ENCODE data around the gene KLHL29.
A peak's percentile ranks its signal among the peaks of the same experiment; 100 is the strongest.

Gene KLHL29

DNA sequence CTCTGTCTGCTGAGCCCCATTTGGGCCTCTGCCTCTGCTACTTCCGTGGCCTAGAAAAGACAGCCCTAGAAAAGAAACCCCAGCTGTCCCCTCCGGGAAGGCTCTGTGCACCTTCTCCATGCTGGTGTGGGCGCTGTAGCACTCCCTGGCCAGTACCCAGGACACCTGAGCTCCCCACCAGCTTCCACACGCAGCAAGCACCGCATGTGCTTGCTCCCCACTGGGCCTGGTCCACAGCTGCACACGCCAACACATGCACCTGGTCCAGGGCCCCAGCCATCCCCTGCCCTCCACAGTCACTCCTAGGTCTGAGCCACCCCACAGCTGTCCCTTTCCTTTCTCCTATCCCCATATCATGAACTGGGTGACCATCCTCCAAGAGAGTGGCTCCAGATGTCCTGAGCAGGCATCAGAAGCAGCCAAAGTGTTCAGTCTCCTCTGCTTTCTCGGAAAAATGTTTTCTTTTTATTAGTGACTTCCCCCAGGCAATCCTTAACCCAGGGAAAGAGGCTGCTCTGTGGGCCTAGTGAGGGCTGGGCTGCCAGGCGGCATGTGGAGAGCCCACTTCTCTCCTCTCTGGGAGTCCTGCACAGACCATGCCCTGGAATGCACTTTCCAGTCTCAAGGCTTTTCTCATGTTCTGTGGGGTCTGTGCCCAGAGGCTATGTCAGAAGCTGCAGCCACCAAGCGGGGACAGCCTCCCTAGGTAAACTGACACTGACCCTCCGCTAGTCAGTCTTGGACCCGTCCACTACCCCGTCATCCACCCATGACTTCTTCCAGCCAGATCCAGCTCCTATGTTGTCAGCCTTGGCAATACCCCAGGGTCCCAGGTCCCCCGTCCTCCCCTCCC lies 133.7 kb downstream of the KLHL29 start:
- DNase-seq, result no peak

DNA sequence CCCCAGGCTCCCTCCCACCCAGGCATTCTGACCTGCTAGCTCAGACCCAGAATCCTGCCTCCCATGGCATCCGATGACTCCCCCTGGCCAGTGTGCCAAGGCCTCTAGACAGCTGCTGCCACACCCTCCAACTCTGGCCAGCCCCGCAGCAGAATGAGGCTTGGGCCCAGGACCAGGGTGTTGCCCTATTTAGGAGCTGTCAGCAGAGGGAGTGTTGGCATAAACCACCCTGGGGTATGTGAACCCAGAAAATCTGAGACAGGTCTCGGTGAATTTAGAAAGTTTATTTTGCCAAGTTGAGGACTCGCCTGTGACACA lies 134.3 kb downstream of the KLHL29 start:
- DNase-seq, result no peak

DNA sequence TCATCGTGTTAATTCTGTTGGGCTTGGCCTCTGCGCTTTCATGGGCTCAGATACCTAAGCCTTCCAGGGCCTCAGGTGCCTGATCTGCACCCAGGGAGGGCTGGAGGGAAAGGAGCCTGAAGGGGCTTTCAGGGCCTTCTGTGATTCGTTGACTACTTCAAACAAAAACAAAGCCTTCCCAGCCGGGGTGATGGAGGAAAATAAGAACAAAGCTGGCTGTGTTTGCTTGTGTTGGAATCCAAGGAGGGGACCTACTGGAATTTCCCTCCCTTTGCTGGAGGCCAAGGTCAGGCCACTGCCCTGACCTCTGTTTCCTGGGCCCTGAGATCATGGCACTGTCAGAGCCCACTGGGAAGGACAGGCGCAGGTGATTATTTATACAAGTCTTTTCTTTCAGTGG lies 135.3 kb downstream of the KLHL29 start:
- no peak for DNase-seq

DNA sequence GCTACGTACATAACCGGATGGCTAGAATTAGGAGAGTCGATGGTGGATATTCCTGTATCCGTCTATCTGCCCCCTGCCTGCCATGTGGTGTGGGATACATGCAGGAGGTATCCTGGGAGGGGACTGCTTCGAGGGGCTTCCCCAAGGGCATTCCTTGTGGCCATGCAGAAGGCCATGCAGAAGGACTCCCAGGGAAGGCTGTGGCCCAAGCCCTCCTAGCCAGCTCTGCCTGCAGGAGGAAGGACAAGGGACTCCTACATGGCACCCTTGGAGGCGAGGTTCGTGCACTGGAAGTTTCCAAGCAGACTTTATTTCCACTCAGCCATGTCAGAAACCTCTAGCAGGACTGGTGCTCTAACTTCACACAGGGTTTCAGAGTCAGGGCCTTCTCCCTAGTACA lies 136.1 kb downstream of the KLHL29 start:
- no peak for DNase-seq

DNA sequence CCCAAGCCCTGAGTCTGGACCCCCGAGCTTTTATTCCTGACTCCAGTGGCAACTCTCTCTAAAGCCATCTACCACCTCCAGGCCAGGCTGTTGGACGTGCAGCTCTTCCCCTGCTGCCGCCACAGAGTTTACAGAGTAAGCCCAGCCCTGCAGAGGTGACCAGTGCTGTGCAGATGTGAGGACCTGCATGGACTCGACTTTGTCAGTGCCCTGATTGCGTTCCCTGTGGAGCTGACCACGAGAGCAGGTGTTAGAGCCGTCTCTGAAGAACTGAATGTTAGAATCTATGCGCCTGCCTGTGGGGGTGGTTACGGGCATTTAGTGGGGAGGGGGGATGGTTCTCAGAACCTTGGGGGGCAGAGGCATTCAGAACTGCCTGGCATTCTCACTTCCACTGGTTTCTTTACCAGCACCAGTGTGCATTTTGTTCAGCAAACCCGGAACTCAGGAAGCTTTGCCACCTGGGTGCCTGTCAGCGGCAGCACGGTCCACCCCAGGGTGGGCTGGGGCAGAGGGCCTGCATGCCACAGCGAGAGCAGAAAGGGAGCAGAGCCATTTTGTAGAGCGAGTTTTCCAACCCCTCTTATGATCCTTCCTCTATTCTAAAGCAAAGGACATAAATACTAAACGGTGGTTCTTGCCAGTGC lies 137.9 kb downstream of the KLHL29 start:
- DNase-seq, result no peak

DNA sequence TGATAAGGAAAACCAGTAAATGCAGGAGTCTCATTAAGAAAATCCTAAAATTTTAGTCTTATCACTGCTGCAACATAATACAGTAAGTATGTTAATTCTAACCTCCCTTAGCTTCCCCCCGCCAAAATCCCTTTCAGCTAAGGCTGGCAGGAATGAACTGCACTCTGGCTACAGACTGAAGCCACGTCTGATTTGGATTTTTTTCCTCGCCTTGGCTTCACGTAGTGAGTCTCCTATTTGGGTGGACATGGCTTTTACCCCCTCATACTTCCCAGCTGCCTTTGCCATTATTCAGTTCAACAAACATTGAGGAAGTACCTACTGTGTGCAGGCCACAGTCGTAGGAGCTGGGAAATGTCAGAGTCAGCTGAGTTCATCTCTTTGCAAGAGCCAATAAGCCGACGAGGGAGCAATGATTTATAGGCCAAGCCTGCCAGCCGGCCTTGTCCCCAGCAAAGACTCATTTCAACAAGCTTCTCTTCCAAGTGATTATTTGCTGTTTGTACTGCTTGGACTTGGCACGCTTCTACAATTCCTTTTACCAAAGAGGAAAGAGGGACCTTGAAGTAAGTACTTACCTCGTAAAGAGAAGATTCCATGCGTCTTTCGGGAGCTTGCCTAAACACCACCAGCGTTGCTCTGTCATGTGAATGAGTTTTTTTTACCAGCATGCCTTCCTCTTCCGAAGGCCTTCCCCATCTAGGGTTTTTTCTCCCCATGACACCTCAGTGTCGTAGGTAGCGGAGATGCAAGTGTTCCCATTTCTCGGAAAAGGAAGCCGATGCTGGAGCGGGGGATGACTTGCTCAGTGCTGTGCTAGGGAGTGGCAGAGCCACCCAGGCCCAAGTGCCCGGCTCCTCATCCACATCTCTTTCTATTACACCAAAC lies 138.6 kb downstream of the KLHL29 start:
- no peak for DNase-seq

DNA sequence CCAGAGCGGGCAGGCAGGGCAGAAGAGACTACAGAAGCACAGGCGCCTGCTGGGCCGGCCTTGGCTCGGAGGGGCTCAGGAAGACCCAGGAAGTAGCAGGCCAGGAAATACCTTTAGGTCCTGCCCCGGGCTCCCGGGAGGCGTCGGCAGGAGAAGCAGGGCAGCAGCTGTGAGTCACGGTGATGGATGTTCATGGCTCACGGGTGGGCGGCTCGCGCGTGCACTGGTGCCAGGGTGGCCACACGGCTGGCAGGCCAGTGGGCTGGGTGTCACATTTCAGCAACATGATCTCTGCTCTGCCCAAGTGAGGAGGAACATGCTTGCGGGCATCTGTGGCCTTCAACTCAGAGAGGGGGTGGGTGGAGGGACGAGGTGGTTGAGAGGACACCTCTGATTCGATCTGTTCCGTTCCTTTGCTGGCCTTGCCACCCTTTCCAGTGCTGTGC lies 139.3 kb downstream of the KLHL29 start:
- no peak for DNase-seq

DNA sequence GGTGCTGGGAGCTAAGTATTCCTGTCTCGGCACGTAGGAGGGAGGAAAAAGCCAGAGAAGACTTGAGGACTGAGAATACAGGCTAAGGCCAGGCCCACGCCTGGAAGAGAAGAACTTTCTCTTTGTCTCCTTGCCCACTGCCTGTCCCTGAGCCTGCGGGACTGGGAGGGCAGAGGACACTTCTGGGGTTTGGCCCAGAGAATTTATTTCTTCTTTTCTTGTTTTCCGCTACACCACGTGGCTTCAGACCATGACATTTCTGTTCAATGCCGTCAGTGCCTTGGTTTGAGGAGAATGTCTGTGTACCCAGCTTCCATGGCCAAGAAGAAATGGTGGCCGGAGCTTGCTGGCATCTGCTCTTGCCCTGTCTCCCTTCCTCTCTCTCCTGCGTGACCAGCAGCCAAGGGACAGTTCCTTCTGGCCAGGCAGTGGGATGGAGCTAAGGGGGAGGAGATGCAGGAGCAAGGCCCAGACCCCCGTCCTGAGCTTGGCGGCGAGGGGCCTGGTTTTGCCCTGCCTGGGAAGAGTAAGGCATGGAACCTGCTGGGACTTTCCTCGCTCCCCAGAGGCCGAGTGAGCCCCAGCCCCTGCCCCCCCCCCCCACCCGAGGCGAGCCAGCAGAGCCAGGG lies 140.3 kb downstream of the KLHL29 start:
- no peak for DNase-seq

DNA sequence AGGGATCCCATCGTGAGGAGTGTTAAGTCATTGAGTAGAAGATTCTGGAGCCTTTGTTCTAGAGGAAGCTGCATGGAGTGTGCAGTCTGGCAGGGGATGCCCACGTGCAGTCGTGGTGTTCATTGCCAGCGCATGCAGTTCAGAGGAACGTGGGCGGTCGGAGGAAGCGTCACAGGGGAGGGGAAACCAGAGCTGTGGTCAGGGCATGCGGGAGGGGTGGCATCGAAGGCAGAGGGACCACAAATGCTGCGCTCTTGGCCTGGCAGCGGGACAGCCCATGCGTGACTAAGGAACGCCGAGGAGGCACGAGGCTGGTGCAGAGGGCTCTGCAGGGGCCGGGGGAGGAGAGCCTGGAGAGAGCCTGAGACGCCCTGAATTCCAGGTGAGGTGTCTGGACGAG lies 141.1 kb downstream of the KLHL29 start:
- no peak for DNase-seq

DNA sequence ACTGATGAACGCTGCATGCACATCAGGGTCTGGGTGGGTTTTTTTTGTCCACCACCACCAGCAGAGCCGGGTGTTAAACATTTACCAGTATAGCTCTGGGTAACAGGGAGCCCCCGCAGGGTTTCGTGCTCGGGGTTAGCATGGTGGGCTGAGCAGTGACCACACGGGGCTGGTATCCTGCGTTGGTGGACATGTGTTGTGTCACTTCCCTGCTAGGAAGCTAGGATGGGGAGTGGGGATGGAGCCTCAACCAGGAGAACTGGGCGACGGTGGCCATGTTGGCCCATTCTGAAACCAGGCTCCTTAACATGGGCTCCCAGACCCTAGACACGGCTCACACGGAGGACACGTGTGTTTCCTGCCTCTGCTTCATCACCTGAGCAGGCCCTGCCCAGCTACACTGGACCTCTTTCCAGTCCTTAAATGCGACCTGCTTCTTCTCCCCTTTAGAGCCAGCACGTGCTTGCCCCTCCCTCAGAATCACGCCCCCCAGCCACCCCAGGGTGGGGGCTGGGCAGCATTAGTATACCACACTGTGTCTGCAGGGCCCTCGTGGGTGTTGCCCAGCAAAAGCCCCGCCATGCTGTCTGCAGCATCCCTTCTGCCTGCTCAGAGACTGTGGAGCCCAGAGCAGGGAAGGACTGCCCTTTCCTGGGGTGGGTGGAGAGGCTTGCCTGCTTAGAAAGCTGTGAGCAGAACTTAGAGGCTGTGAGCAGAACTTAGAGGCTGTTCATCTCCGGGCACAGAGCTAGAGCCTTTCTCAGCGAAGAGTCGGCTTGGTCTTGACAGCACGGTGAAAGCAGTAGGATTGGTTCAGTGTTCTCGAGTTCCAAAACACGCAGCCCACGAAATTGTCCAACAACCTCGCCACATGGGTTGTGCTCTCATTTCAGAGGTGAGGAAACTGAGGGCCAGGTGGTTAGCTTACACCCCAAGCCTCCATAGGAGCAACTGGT lies 142.1 kb downstream of the KLHL29 start:
- DNase-seq, result no peak

DNA sequence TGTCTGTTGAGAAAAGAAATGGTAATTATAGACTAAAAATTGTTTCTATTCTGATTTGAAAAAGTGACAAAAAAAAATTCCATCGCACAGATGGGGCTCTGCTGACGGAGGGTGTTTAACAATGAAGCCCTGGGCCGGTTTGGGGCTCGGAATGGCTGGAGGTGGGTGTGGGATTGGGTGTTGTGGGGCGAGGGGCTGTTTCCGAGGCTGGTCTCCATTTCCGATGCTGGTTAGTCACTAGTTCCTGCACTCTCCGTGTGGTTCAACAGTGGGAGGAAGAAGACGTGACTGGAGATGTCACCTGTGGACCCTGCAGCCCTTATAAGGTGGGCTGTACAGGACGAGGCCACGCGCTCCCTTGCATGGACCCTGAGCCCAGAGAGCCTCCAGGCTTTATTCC lies 143.2 kb downstream of the KLHL29 start:
- DNase-seq, result no peak

DNA sequence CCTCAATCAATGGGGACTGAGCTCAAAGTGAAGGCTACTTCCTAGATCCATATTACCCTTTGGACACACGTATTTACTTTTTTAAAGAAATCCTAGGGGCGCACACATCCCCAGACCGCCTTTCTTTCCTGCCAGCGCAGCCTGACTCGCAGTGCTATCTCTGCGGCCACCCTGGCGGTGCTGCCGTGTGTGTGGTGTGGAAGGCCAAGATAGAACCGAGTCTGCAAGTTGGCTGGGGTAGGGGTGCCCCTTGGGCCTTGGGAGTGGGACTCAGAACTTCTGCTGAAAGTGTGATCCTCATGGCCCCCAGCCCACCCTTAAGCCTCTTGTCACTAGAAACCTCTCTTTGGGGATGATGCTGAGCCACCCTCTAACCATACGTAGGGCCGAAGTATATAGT lies 143.7 kb downstream of the KLHL29 start:
- DNase-seq, result no peak

DNA sequence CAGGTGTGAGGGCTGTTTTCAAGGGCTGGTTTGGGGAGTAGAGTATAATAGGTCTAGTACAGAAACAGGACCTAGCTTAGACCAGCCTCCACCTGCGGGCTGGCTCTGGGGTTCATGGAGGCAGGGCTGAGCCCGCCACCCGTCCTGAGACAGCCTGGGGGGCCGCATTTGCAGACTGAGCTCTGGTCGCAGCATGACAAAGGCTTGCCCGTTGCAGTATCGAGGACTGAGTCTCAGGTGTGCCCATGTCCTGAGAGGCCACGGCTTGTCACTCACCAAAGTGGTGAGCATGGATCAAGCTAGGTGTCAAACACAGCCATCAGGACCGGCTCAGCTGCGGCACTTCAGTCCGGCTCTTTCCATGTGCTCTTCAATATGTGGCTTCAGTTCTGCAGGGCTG lies 144.7 kb downstream of the KLHL29 start:
- no peak for DNase-seq

DNA sequence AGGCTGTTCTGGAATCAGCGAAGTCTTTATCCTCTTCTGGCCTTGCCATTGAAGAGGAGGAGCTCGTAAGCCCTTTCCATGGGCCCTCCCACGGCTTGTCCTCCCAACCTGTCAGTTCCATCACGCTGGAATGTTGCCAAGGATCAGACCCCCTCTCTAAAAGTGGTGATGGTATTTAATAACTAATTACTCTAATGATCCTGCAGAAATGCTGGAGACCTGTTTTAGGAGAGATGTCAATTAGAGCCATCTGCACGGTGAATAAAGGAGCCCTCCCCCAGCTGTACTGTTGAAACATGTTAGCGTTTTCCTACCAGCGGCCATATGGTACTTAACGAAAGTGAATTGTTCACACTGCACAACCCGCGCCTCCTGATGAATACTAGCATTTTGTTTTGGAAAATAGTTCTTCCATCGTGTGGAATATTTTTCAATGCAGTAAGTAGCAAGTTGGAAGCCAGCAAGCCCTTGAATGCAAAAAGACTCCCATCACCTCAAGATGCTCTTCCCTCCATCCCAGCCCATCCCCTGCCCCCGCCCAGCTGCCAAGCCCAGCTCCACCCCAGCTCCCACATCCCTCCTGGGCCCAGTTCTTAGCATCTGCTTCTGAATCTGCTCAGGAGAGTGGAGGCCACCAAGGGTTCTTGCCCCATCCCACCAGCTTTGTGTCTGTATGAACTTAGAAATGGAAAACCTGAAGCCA lies 145.4 kb downstream of the KLHL29 start:
- no peak for DNase-seq

DNA sequence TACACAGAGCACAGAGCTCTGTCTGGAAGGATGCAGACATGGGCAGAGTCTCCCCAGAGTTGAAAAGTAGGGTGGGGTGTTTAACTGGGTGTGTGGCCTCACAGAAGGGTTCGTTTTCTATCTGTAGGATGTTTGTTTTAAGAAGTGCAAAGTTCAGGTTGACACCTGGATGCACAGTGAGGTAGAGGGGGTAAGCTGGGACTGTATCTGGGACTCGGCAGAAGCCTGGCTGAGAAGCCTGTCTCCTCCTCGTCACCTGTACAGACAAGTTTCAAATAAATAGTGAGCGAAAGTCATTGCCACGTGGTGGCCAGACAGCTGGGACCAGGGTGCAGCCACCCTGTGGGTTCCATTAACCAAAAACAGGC lies 145.9 kb downstream of the KLHL29 start:
- DNase-seq, result no peak

DNA sequence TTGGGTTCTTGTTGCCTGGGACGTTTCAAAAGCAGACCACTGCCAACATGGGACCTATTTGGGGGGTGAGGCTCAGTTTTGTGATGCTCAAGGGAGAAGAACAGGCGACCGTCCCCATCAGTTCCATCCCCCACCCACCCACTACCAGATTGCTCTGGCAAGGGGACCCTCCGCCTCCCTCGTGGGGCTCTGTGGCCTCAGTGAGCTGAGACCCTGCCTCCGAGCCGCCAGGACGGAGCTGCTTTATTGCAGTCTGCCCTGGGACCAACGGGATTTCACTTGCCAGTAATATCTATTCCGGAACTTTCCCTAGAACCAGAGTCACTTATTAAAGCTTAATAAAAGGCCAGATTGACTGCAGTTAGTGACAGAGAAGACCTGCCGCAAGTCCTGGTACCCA lies 146.3 kb downstream of the KLHL29 start:
- no peak for DNase-seq

DNA sequence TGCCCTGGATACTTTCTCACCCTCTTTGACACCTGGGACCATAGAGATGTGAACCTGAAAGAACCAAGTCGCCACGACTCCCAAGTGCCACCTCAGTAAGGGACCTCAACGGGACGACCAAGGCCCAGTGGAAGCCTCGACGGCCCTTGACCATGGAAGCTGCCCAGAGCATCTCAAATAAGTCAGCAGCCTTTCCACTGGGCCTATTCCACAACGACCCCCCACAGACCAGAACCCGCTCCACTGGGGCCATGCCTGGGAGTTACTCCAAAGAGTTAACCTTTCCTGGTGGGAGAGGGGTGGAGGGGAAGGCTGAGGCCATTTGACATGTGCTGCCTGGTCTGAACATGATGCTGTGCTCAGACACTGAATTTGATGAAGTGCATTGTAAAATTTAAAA lies 146.9 kb downstream of the KLHL29 start:
- no peak for DNase-seq

DNA sequence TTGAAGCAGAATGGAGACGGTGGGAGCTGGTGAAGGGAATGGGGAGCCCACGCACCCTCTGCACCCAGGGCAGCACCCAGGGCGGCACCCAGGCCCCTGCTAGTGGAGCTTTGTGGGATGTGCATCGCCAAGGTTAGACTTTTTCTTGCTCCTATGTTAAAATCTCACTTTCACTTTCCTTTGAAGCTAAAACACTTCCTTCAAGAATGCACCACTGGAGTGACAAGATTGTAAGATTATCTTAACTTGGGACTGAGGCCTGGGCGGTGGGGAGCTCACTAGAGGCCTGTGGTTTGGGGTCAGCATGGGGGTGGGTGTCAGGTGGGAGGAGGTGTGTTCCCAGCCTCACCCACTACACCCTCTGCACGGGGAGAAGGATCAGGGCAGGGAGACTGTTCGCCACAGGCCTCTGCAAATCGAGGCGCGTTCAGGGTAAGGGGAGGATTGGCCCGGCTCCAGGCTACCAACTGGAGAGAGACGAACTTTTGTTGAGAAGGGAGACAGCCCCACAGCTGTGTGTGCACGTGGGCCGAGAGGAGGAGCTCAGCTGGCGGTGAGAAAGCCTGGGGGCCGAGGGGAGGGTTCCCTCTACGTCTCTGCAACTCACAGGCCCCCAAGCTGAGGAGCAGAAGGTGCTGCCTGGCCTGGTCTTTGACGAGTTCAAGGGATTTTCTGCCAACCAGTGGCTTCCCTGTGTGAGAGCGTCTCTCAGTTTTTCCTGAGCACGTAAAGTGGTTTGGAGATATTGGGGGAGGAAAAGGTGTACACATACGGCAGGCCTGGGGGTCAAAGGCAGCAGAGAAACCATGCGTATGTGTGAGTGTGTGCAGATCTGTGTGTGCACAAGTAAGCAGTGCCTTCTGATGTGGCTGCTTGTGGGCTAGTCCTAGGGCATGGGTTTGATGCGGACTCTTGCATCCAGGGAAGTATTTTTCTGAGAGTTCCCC lies 147.7 kb downstream of the KLHL29 start:
- peak; percentile 23 for DNase-seq

DNA sequence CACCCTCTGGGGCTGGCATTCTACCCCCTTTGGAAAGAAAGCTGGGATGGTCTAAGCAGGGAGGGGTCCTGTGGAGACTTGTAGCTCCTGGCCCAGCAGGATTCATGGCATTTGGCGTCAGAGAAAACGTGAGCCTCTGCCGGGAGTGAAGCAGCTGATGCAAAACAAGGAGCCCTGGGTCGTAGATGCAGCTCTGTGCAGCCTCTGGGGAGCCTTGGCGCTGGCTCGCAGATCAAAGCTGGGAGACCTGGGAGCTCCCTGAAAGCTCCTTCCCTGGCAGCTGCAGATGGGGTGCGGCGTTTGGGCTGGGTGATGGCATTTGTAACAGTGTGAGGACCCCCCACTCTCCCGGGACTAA lies 148.3 kb downstream of the KLHL29 start:
- DNase-seq, result no peak

DNA sequence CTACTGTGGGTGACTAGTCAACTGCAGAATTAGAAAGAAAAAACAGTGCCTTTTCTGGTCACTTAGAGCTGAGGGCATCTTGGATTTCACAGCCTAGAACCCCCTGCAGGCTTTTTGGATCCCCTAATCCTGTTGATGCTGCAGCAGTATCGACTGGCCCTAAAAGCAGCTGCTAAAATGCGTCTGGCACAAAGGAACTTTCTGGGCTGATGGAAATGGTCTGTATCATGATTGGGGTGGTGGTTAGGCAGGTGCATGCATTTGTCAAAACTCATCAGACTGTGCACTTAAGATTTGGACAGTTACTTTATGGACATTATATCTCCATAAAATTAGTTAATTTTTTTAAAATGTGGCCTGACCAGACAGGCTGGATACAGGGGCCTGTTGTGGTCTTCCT lies 149.8 kb downstream of the KLHL29 start:
- DNase-seq, result no peak
